Left lung (tissue), 10 donors: ENCODE measurements around the gene DSTYK. TPM values are rescaled to one million over a fixed set of nuclear protein-coding genes. Genes with fewer than 3 reads are reported as not detected.

Experiments
- ATAC-seq: fragments of 200-7000 bp; cut with Tn5 transposase; one replicate; pipeline ENCODE4 v1.9.1; 2020; ENCODE audit warnings: moderate library complexity
- DNase-seq, 4 donors: peaks; one replicate each; pipeline ENCODE4 v3.0.0-alpha.2; 2013 to 2020
- H3K27ac ChIP-seq, 2 donors: fragments of 200-600 bp; sonication (generic) in 1 of 2; one replicate each; pipeline versions ENCODE4 v1.5.0 to v1.8.0; 2020 to 2021
- H3K27me3 ChIP-seq, 2 donors: fragments of 200-600 bp; sonication (generic) in 1 of 2; one replicate each; pipeline versions ENCODE4 v1.5.0 to v1.8.0; 2020 to 2021
- H3K36me3 ChIP-seq, 2 donors: fragments of 200-600 bp; sonication (generic) in 1 of 2; one replicate each; pipeline versions ENCODE4 v1.5.0 to v1.8.0; 2020 to 2021
- H3K4me1 ChIP-seq, 2 donors: fragments of 200-600 bp; one replicate each; pipeline ENCODE4 v1.8.0; 2021
- H3K4me3 ChIP-seq, 2 donors: fragments of 200-600 bp; sonication (generic) in 1 of 2; one replicate each; pipeline versions ENCODE4 v1.5.0 to v1.8.0; 2020 to 2021; ENCODE audit warnings: mild to moderate bottlenecking in 1 of 2
- H3K9me3 ChIP-seq, 2 donors: fragments of 200-600 bp; sonication (generic) in 1 of 2; one replicate each; pipeline versions ENCODE4 v1.5.0 to v1.8.0; 2020 to 2021
- intact Hi-C, 2 donors: fragments of 100-400 bp; cut with DNase I; formaldehyde crosslinking; loops; one replicate each; pipeline versions ENCODE4 v1.11.2 to v1.14.2; 2022
- polyA plus RNA-seq, 6 donors: library from polyadenylated mRNA; unstranded; fragments of 120-200 nt; gene quantifications; one replicate each; pipeline ENCODE4 v1.2.1, GENCODE V29; 2013; ENCODE audit not compliant: insufficient read length in 6 of 6
- total RNA-seq, 2 donors: library from RNA; stranded (reverse); fragmentation: NEBNext Ultra II Directional; extraction: Animal tissue kit (Norgen Biotek cat#: 25700); gene quantifications; one replicate each; pipeline ENCODE4 v1.2.1, GENCODE V29; 2021
- TF ChIP-seq, protein P1 (sequence below), 2 donors: fragments of 200-600 bp; sonication (generic) in 1 of 2; IDR thresholded peaks; one replicate each; pipeline versions ENCODE4 v1.5.0 to v1.8.0; 2021; ENCODE audit warnings: antibody characterized with exemption in 2 of 2
- donor health status: DM: no; HTN: yes; CAD: no.
- donor health status: DM: no; HTN: no; CAD: no.

Gene DSTYK
- total and polyA plus RNA-seq, 8 donors: 11.1 to 18.4 (median 17.1) TPM

- H3K4me3 ChIP-seq: no peak overlapping the region
- DNase-seq (no peak), ATAC-seq (no peak)
- H3K36me3 ChIP-seq: peaks cover 0 to 7% of the 10 kb centered on the region in 2 donors
- intact Hi-C loops: no loop called here
- no peaks in the 10 kb centered on the region for H3K9me3 ChIP-seq
- H3K27ac ChIP-seq: no peak overlapping the region
- H3K27me3 ChIP-seq: no peaks in the 10 kb centered on the region
- H3K4me1 ChIP-seq: peaks cover 14 to 22% of the 10 kb centered on the region in 2 donors
- TF ChIP-seq, protein P1, sequence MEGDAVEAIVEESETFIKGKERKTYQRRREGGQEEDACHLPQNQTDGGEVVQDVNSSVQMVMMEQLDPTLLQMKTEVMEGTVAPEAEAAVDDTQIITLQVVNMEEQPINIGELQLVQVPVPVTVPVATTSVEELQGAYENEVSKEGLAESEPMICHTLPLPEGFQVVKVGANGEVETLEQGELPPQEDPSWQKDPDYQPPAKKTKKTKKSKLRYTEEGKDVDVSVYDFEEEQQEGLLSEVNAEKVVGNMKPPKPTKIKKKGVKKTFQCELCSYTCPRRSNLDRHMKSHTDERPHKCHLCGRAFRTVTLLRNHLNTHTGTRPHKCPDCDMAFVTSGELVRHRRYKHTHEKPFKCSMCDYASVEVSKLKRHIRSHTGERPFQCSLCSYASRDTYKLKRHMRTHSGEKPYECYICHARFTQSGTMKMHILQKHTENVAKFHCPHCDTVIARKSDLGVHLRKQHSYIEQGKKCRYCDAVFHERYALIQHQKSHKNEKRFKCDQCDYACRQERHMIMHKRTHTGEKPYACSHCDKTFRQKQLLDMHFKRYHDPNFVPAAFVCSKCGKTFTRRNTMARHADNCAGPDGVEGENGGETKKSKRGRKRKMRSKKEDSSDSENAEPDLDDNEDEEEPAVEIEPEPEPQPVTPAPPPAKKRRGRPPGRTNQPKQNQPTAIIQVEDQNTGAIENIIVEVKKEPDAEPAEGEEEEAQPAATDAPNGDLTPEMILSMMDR (IDR thresholded peaks at IDR 0.05): no peak
Measured at GRCh38 chr1:205179842-205180241, 31.7 kb downstream of the DSTYK start.

DNA sequence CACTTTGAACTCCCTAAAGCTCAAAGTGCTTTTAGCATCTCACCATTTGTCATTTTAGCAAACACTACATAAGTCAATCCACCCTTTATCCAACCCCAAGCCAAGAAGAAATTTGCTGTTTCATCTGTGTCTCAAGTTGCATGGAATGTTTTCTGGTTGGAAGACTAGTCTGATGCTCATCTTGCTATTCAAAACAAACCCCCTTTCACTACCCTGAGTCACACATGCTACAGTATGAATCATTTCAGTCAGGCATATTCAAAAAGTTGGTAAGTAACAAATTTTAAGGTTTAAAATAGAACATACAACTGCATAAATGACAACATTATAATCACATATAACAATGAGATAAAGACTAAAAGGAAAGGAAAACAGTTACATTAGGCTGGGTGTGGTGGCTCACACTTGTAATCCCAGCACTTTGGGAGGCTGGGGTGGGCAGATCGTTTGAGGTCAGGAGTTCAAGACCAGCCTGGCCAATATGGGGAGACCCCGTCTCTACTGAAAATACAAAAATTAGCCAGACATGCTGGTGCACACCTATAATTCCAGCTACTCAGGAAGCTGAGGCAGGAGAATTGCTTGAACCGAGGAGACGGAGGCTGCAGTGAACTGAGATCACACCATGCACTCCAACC is 38.7 kb downstream of the DSTYK start:
- no peak for DNase-seq
- peaks cover 0 to 23% of the 10 kb centered on the region in 2 donors for H3K36me3 ChIP-seq
- peak; percentile 48 for ATAC-seq
- no peak overlapping the region for H3K4me3 ChIP-seq
- no peaks in the 10 kb centered on the region for H3K9me3 ChIP-seq
- H3K4me1 ChIP-seq: peaks cover 8 to 10% of the 10 kb centered on the region in 2 donors
- H3K27me3 ChIP-seq: no peaks in the 10 kb centered on the region
- TF ChIP-seq, protein P1 (IDR thresholded peaks at IDR 0.05): no peak
- H3K27ac ChIP-seq: peak overlapping the region in 1 of 2 donors; percentile 47
- intact Hi-C loops: no loop called here

GRCh38 chr1:205171369-205171768 is 40.1 kb downstream of the DSTYK start:
- intact Hi-C loops: no loop called here
- ATAC-seq: no peak
- Histone ChIP-seq H3K9me3 (no peaks in the 10 kb centered on the region), H3K4me3 (no peak overlapping the region), H3K27ac (no peak overlapping the region), H3K4me1 (peaks cover 8 to 10% of the 10 kb centered on the region in 2 donors), H3K27me3 (no peaks in the 10 kb centered on the region), H3K36me3 (peaks cover 0 to 37% of the 10 kb centered on the region in 2 donors)
- no peak for DNase-seq
- TF ChIP-seq, protein P1 (IDR thresholded peaks at IDR 0.05): no peak

- Histone ChIP-seq H3K36me3 (peaks cover 0 to 42% of the 10 kb centered on the region in 2 donors), H3K27ac (no peak overlapping the region), H3K9me3 (no peaks in the 10 kb centered on the region), H3K4me1 (peaks cover 6 to 9% of the 10 kb centered on the region in 2 donors), H3K27me3 (no peaks in the 10 kb centered on the region), H3K4me3 (no peak overlapping the region)
- ATAC-seq (no peak), DNase-seq (no peak)
- TF ChIP-seq, protein P1 (IDR thresholded peaks at IDR 0.05): no peak
- intact Hi-C loops: no loop called here
Measured at GRCh38 chr1:205170532-205171269, 40.8 kb downstream of the DSTYK start.

DNA sequence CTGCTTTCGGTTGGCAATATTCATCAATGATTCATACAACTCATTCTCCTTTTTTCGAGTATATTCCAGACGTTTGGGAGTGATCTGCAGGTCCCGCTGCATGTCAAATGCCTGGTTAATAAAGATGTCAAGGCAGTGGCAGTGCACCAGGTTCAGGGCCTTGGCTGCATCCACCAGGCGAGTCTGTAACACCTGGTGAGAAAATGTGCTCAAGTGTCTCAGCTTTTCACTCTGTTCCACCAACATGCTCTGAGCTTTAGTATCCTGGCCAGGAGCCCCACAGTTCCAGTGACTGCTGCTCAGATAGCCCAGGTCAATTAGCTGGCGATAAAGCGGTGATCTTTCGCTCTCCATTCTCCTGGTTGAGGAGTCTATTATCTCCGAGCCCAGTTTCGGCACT is 42.3 kb downstream of the DSTYK start:
- DNase-seq (no peak), ATAC-seq (no peak)
- H3K4me3 ChIP-seq: no peak overlapping the region
- no peaks in the 10 kb centered on the region for H3K4me1 ChIP-seq
- no peaks in the 10 kb centered on the region for H3K9me3 ChIP-seq
- no peak overlapping the region for H3K27ac ChIP-seq
- intact Hi-C loops: no loop called here
- TF ChIP-seq, protein P1 (IDR thresholded peaks at IDR 0.05): no peak
- H3K36me3 ChIP-seq: peaks cover 0 to 56% of the 10 kb centered on the region in 2 donors
- no peaks in the 10 kb centered on the region for H3K27me3 ChIP-seq
